Measurements from ENCODE around the gene BRI3BP.

- TF ChIP-seq CTCF (IDR thresholded peaks at IDR 0.05) = no peak
- TF ChIP-seq POLR2A (IDR thresholded peaks at IDR 0.05) = no peak
These were observed 74.9 kb downstream of the BRI3BP start for GRCh38 chr12:125068391-125068790.

All from prostate gland (tissue), 2 donors.